HG03159 (cell line): ENCODE results near the gene PLCG2.

Experiments
- ATAC-seq: cut with Tn5 transposase; IDR thresholded peaks from one replicate; pipeline ENCODE4 v1.9.1; 2021; ENCODE audit warnings: mild to moderate bottlenecking, moderate library complexity; ENCODE audit not compliant: unreplicated experiment

The PLCG2 gene

GRCh38 chr16:81814751-81815428 lies 35.8 kb downstream of the PLCG2 start:
- ATAC-seq, result no peak

DNA sequence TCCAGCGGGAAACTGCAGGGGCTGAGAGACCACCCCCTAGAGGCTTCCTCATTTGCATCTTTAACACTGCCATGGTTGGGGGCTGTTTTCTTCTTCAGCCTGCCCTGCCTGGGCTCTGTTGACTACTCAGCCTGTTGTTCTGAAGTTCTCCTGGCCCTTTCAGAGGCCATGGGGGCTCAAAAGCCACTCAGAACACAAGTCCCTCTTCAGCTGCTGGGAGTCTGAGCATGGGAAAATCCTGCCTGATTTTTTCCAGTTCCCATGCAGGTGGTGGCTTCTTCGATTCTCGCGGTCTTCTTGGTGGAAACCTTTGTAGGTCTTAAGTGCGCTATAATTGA lies 36.3 kb downstream of the PLCG2 start:
- no peak for ATAC-seq

- no peak for ATAC-seq
Measured at GRCh38 chr16:81816351-81816750, 37.3 kb downstream of the PLCG2 start.

- no peak for ATAC-seq
Measured at GRCh38 chr16:81816793-81817210, 37.7 kb downstream of the PLCG2 start.

GRCh38 chr16:81817296-81817695 lies 38.2 kb downstream of the PLCG2 start:
- ATAC-seq, result peak; percentile 38

DNA sequence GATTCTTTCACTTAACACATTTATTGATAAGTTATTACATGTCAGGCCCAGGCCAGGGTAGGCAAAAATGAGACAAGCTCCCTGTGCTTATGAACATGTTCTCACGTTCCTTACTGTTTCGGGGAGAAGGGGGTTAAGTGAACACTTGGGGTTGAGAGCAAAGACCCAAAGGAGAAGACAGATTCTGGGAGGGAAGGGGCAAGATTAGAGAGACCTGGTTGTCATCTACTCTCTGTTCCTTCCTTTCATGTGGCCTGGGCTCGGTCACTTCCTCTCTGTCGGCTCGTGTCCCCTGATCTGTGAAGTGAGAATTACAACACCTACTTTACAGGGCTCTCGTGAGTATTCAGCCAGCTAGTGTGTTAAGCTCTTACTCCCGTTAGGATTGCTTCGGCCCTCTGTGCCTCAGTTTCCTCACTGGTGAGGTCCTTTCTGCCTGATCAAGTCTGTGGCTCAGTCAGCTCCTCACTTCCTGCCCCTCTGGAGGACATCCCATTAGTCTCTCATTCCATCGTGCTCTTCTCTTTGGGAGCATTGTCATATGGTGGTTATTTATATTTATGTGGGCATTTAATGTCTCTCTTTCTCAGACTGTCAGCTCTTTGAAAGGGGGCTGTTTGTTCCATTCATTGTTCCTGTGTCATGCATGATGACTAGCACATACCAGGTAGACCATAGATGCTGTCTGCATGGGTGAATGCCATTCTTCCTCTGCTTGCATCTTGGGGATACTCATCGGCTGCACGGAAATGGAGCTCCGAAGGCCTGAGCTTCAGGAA lies 38.9 kb downstream of the PLCG2 start:
- peak; percentile 38 for ATAC-seq

- ATAC-seq, result no peak
Measured at GRCh38 chr16:81818568-81818896, 39.4 kb downstream of the PLCG2 start.

GRCh38 chr16:81818905-81819304 lies 39.8 kb downstream of the PLCG2 start:
- no peak for ATAC-seq

DNA sequence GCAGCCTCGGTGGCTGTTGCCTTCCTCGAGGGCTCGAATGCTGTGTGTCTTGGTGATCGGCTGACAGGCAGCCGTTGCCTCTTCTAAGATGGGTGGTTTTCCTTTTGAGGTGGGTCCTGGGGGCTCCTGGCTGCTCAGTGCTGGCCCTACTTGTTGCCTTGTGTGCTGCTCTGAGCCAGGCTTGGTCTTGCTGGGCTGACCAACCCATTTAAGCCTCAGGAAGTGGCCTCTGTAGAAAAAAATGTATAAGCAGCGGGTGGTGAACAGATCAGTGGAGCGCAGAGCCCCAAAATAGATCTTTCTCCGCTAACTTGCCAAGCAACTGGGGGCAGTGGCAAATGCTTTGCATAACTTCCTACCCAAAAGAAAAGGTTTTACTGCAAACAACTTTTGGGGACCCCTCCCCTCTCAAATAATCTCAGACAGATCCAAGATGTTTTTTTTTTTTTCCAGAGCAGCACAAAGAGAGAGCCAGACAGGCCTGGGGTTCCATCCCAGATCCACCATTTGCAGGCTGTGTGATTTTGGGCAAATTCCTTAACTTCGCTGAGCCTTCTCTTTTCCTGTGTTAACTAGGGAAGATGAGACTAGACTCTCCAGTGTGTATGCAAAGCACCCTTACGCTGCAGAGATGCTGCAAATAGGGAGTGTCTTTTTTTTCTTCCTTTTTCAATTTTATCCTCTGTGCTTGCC lies 42.5 kb downstream of the PLCG2 start:
- peak; percentile 44 for ATAC-seq

DNA sequence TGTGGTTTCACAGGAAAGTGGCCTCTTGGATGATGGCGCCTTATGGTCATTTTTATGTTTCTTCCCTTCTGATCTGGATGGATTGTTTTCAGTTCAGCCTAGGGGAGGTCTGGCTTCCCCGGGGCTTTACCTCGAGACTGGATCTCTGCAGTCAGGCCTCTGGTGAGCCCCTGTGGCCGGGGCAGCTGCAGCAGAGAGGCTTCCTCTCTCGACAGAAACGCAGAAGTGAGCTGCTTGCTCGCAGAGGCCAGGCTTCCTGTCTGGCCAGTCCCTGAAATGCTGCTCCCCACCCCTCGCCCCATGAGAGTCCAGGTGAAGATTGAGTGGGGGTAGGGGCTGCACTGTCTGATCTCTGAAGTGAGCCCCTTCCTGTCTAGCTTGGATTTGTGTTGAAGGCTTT lies 44.0 kb downstream of the PLCG2 start:
- ATAC-seq, result peak; percentile 52

- no peak for ATAC-seq
Measured at GRCh38 chr16:81823734-81824133, 44.6 kb downstream of the PLCG2 start.

GRCh38 chr16:81826523-81826922 lies 47.4 kb downstream of the PLCG2 start:
- ATAC-seq, result no peak

- ATAC-seq, result no peak
Measured at GRCh38 chr16:81830845-81831540, 51.9 kb downstream of the PLCG2 start.

DNA sequence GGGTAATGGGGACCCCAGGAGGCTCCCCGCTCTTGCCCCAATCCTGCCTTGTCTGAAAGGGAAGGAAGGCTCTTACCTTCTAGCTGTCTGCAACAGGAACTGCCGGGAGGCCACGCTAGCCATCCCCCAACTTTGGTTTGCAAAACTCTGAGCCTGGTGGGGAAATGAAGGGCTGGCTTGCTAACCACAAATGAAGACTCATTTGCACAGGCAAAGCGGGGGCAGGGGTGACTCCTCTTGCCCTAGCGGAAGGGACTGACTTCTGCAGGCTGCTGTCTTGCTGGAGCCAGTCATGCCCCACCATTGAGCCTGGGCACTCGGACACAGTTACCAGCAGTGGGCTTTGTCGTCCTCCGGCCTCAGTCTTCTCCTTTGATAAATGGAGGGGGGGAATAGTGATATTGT lies 52.6 kb downstream of the PLCG2 start:
- ATAC-seq, result peak; percentile 66

DNA sequence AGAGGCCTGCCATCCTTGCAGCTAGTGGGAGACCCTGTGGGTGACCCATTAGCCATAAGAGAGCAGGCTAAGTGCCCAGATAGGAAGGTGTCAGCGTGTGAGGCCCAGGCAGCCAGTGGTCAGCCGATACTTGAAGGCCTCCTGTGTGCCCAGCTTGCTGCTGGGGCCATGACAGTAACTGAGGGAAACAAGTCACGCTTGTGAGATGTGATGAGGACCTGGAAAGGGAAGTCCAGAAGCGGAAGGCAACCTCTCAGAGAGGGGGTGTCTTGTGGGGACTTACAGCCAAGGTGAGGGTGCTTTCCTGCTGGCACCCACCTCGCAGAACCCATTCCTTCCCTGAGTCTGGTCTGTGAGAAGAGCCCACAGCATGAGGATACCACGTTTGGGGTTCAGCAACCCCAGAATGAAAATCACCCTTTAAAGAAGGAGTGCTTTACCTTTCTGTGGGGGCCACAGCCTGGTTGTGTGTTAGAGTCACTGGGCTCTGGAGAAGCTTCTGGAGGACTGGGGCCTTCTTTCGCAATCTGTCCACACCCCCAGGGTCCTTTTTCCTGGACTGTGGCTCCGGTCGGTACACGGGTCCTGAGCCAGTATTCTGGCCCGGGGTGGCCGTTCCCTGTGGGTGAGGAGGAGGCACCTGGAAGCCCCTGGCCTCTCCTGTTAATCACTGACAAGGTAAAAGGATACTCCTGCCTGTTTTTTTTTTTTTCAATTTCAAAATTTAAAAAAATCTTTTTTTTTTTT lies 53.9 kb downstream of the PLCG2 start:
- ATAC-seq, result no peak

GRCh38 chr16:81833751-81834150 lies 54.7 kb downstream of the PLCG2 start:
- no peak for ATAC-seq

- ATAC-seq, result no peak
Measured at GRCh38 chr16:81834868-81835267, 55.8 kb downstream of the PLCG2 start.

DNA sequence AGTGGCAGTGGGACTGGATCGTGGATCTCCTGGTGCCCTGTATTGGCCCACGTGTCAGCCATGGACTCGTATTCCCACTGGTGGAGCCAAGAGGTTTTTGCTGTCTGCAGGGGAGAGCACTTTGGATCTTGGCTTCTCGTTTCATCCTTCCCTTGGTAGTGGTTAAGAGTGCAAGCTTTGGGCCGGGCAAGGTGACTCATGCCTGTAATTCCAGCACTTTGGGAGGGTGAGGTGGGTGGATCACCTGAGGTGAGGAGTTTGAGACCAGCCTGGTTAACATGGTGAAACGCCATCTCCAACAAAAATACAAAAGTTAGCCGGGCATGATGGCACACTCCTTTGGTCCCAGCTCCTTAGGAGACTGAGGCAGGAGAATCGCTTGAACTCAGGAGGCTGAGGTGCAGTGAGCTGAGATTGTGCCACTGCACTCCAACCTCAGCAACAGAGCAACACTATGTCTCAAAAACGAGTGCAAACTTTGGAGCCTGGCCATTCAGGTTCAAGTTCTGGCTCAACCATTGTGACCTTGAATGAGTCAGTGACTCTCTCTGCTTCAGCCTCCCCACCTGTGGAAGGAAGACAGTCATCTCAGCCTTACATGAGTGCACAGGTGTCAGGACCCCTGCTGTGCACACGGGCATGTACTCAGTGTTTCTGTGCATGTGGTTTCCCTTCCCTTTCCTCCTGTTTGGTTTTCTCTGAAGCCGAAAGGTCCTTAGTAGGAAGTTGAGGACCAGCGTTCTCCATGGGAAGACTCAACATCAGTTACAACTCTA lies 57.4 kb downstream of the PLCG2 start:
- ATAC-seq, result peak; percentile 75

- no peak for ATAC-seq
Measured at GRCh38 chr16:81837312-81837751, 58.2 kb downstream of the PLCG2 start.

- ATAC-seq, result no peak
Measured at GRCh38 chr16:81838794-81839193, 59.7 kb downstream of the PLCG2 start.
